Endodermal cell (in vitro differentiated cells): ENCODE results near the gene CR1L. TPM values are rescaled to one million over a fixed set of nuclear protein-coding genes. Genes with fewer than 3 reads are reported as not detected.

ENCODE experiments used
- DNase-seq: peaks from one replicate; pipeline ENCODE4 v3.0.0-alpha.2; 2017
- H3K27ac ChIP-seq: 2 replicates; pipeline ENCODE4 v1.5.1; 2013; ENCODE audit warnings: mild to moderate bottlenecking, low read depth, low read length, moderate library complexity
- H3K27me3 ChIP-seq: 2 replicates; pipeline ENCODE4 v1.6.1; 2013; ENCODE audit warnings: mild to moderate bottlenecking, low read length, moderate library complexity; ENCODE audit not compliant: insufficient read depth, control insufficient read depth, poor library complexity, severe bottlenecking
- H3K36me3 ChIP-seq: 2 replicates; pipeline ENCODE4 v1.7.0; 2013; ENCODE audit warnings: mild to moderate bottlenecking, low read length, moderate library complexity; ENCODE audit not compliant: control insufficient read depth, insufficient read depth
- H3K4me1 ChIP-seq: one replicate; pipeline ENCODE4 v1.7.0; 2013; ENCODE audit warnings: low read length; ENCODE audit not compliant: control insufficient read depth, insufficient read depth
- H3K4me3 ChIP-seq: 2 replicates; pipeline ENCODE4 v1.5.1; 2013; ENCODE audit warnings: mild to moderate bottlenecking, low read length, moderate library complexity
- H3K9ac ChIP-seq: 2 replicates; pipeline ENCODE4 v1.6.1; 2013; ENCODE audit warnings: mild to moderate bottlenecking, low read length, moderate library complexity; ENCODE audit not compliant: poor library complexity, severe bottlenecking; ENCODE audit errors: extremely low read depth
- H3K9me3 ChIP-seq: 2 replicates; pipeline ENCODE4 v1.6.1; 2013; ENCODE audit warnings: mild to moderate bottlenecking, low read length, moderate library complexity; ENCODE audit not compliant: control insufficient read depth
- H3K27ac Mint-ChIP-seq: 2 replicates; pipeline ENCODE4 v1.8.0; 2020; ENCODE audit warnings: mixed read lengths
- H3K27me3 Mint-ChIP-seq: 2 replicates; pipeline ENCODE4 v1.8.0; 2021; ENCODE audit warnings: mild to moderate bottlenecking, mixed read lengths; ENCODE audit not compliant: insufficient read depth
- H3K36me3 Mint-ChIP-seq: 2 replicates; pipeline ENCODE4 v1.8.0; 2020; ENCODE audit warnings: low read depth, mixed read lengths
- H3K4me1 Mint-ChIP-seq: 2 replicates; pipeline ENCODE4 v1.8.0; 2020; ENCODE audit warnings: mixed read lengths
- H3K4me3 Mint-ChIP-seq: 2 replicates; pipeline ENCODE4 v1.8.0; 2020; ENCODE audit warnings: mild to moderate bottlenecking, moderate library complexity, mixed read lengths
- H3K9me3 Mint-ChIP-seq: 2 replicates; pipeline ENCODE4 v1.8.0; 2020; ENCODE audit warnings: mild to moderate bottlenecking, mixed read lengths
- CTCF ChIP-seq: fragments of 200-600 bp; sonication (generic); conservative IDR thresholded peaks from 2 replicates; pipeline ENCODE4 v1.5.0; 2021; ENCODE audit warnings: antibody characterized with exemption, mild to moderate bottlenecking
- WGBS, 2 experiments: methylation state at CpG; one replicate each; pipeline versions ENCODE4 v1.1.5 to v1.1.7; 2013; ENCODE audit warnings: missing lambda C conversion rate in 2 of 2, mixed read lengths in 1 of 2; ENCODE audit not compliant: insufficient coverage in 1 of 2, insufficient read length in 1 of 2; 5-methylcytosine and 5-hydroxymethylcytosine counted together
- long read RNA-seq, 4 experiments: library from polyadenylated mRNA in 2 of 4; library from RNA in 1 of 4; library from capped mRNA in 1 of 4; stranded (forward) in 3 of 4; unstranded in 1 of 4; transcript quantifications; one replicate each; pipeline ENCODE4 v2.0.0, GENCODE V29; 2020 to 2021; ENCODE audit warnings: inconsistent platforms in 1 of 4
- polyA plus RNA-seq, 2 experiments: library from polyadenylated mRNA; stranded (reverse); fragments of 50-300 nt; gene quantifications; one replicate each; pipeline ENCODE4 v1.2.3, GENCODE V29; 2013
- total RNA-seq, 2 donors: library from RNA; stranded (reverse); fragmentation: NEBNext Ultra II Directional in 1 of 2; extraction: Animal tissue kit (Norgen Biotek cat#: 25700) in 1 of 2; gene quantifications; 2 replicates in 1 of 2; 3 replicates in 1 of 2; pipeline ENCODE4 v1.2.1, GENCODE V29; 2021

CR1L gene
- total RNA-seq = 1 to 10 TPM in 1 of 2 donors, not detected in 1; 1.9 TPM
- polyA plus RNA-seq (2013, experiment 1 of 2) = 0.25 TPM
- polyA plus RNA-seq (2013, experiment 2 of 2) = not detected
- long read RNA-seq, experiment 1 = 0 reads
- long read RNA-seq, experiment 2 = 0 reads
- long read RNA-seq, experiment 3, partial matches to known transcripts = 0 of 1 reads
- long read RNA-seq, experiment 3, other reads (novel, unspliced or antisense) = 0 of 1 reads
- long read RNA-seq, experiment 4 = 0 reads

GRCh38 chr1:207644852-207645634 lies at the start of gene CR1L:
Gene CR1L (plus strand): TSS chr1:207645133. CDS start chr1:207645234, 101 bp downstream.
- peaks cover 42% of the 10 kb centered on the region for H3K4me1 Mint-ChIP-seq
- H3K36me3 Mint-ChIP-seq = no peaks in the 10 kb centered on the region
- Histone ChIP-seq H3K9me3 (no peaks in the 10 kb centered on the region), H3K4me3 (peak within 1 kb of the TSS; percentile 47), H3K27me3 (no peaks in the 10 kb centered on the region), H3K9ac (no peak within 1 kb of the TSS), H3K36me3 (no peaks in the 10 kb centered on the region), H3K4me1 (peaks cover 10% of the 10 kb centered on the region), H3K27ac (no peak within 1 kb of the TSS)
- H3K27me3 Mint-ChIP-seq = no peaks in the 10 kb centered on the region
- peak; percentile 60 for DNase-seq
- H3K9me3 Mint-ChIP-seq = no peaks in the 10 kb centered on the region
- TF ChIP-seq CTCF = no peak
- WGBS, 2 experiments = 75 to 86% methylated on average over 48 to 65 of the region's 65 CpGs
- no peak within 1 kb of the TSS for H3K27ac Mint-ChIP-seq
- peak within 1 kb of the TSS; percentile 50 for H3K4me3 Mint-ChIP-seq

GRCh38 chr1:207603777-207604176 lies 41.2 kb upstream of the CR1L start:
- WGBS, 2 experiments = 92 to 96% methylated on average over 4 to 6 of the region's 6 CpGs
- H3K9ac ChIP-seq = no peak overlapping the region
- Mint-ChIP-seq H3K4me3 (no peak overlapping the region), H3K4me1 (peaks cover 2% of the 10 kb centered on the region), H3K9me3 (no peaks in the 10 kb centered on the region), H3K36me3 (no peaks in the 10 kb centered on the region), H3K27me3 (no peaks in the 10 kb centered on the region), H3K27ac (no peak overlapping the region)
- H3K4me1 ChIP-seq = no peaks in the 10 kb centered on the region
- no peaks in the 10 kb centered on the region for H3K27me3 ChIP-seq
- no peak overlapping the region for H3K27ac ChIP-seq
- no peak for DNase-seq
- H3K36me3 ChIP-seq = no peaks in the 10 kb centered on the region
- TF ChIP-seq CTCF = no peak
- H3K9me3 ChIP-seq = no peaks in the 10 kb centered on the region
- no peak overlapping the region for H3K4me3 ChIP-seq

- no peak overlapping the region for H3K27ac Mint-ChIP-seq
- H3K27ac ChIP-seq = no peak overlapping the region
- H3K36me3 Mint-ChIP-seq = no peaks in the 10 kb centered on the region
- H3K27me3 ChIP-seq = no peaks in the 10 kb centered on the region
- WGBS, 2 experiments = 93 to 96% methylated on average over 4 to 7 of the region's 7 CpGs
- H3K9me3 ChIP-seq = no peaks in the 10 kb centered on the region
- H3K4me3 Mint-ChIP-seq = no peak overlapping the region
- DNase-seq = no peak
- H3K4me3 ChIP-seq = no peak overlapping the region
- TF ChIP-seq CTCF = peak; percentile 34
- H3K9me3 Mint-ChIP-seq = no peaks in the 10 kb centered on the region
- H3K4me1 Mint-ChIP-seq = no peaks in the 10 kb centered on the region
- no peak overlapping the region for H3K9ac ChIP-seq
- H3K27me3 Mint-ChIP-seq = no peaks in the 10 kb centered on the region
- H3K4me1 ChIP-seq = no peaks in the 10 kb centered on the region
- H3K36me3 ChIP-seq = no peaks in the 10 kb centered on the region
Observed at GRCh38 chr1:207605444-207606361, 39.2 kb upstream of the CR1L start.
